ENCODE measurements around the gene GIPC1. TPM values are rescaled to one million over a fixed set of nuclear protein-coding genes. Genes with fewer than 3 reads are reported as not detected.

GIPC1 gene
- total and polyA plus RNA-seq, 9 of the 15 experiments (the other 6 are each of a cell fraction or from before 2014, with no cell fraction given), result 0.49 to 54.7 (median 24.8) TPM

DNA sequence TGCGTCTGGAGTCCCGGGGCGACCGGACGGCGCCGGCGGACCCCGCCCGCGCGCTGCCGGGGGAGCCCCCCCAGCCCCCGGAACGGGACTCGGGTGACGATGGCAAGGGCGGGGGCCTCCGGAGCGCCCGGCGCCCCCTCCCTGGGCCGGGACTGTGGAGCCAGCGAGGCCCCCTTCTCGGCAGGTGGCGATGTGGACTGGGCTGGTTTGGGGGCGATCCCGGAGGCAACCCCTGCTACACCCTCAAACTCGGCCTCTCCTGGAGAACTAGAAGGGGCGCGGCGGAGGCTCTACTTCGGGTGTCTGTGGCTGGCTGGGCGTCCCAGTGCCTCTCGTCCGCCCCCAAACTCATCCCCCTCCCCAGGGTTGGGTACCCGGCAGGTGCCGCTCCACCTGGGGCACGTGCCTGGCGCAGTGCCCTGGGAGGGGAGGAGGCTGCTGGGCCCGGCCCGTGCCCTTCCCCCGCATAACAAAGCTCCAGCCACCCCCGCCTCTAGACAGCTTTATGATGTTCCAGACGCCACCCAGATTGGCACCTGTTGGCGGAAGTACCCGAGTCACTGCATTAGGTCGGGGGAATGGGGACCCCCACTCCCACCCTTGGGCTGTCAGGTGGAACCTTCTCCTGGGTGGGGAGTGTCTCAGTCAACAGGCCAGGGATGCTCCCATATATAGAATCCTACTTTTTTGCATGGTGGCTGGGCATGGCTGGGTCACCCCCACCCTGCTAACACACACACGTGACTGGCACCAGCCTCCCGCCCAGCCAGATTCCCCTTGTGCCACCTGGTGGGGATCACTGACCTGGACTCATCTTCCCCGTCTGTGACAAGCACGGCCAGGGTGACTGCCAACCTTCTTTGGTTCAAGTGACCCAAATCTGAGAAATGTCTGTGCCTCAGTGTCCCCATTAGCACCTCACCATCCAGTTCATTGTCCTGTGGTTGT, 62.1 kb downstream of the GIPC1 start:
- in situ Hi-C loops (cut with MboI), result no loop called here
- no peaks in the 10 kb centered on the region; the same call in 1 of the 2 replicates for H4K20me1 ChIP-seq (replicated peaks; ENCODE audit: control insufficient read depth, insufficient read depth, low read length)
- peak overlapping the region; percentile 66 for H2AFZ ChIP-seq (ENCODE audit: low read depth, low read length)
- ChIA-PET POLR2A (interaction anchor here (1.0 kb wide), 2 partner anchors 31 to 297 kb away, joined by 3 read pairs; no protein-coding TSS in a partner anchor), CTCF (ENCODE audit: low intra/inter-chr PET ratio) (interaction anchor here (0.6 to 0.8 kb wide), 2 partner anchors 53 to 184 kb away, joined by 3 to 5 read pairs; no protein-coding TSS in a partner anchor)
- no peaks in the 10 kb centered on the region for H3K27me3 ChIP-seq (ENCODE audit: control insufficient read depth in 2 of 2, insufficient read depth in 2 of 2, low read length in 2 of 2)
- H3K27ac ChIP-seq (ENCODE audit: extremely low read depth, low read depth, low read length), result peak overlapping the region; percentile 83
- no peak; the same call in 2 of the 3 replicates for ATAC-seq
- H3K9ac ChIP-seq (ENCODE audit: insufficient read depth in 1 of 2, low read depth in 2 of 2, low read length in 2 of 2), result peak overlapping the region; percentile 76 to 94
- H3K4me3 ChIP-seq, result peak overlapping the region; percentile 81
- intact Hi-C loops (cut with micrococcal nuclease), result loop anchor here (5.0 to 10.0 kb wide), 2 partner anchors 33 to 121 kb away; no protein-coding TSS in a partner anchor
- peaks cover 14% of the 10 kb centered on the region; the same call in 2 of the 3 replicates for H3K36me3 ChIP-seq (ENCODE audit: control insufficient read depth, insufficient read depth, low read length)
- BruUV-seq (replicated peaks), result TSS peak; percentile 38
- no peak for DNase-seq (ENCODE audit: extremely low read depth in 1 of 4, low spot score in 3 of 4)
- WGBS (ENCODE audit: insufficient coverage, low coverage, missing lambda C conversion rate), result 6% methylated on average over 35 of the region's 52 CpGs
- peak overlapping the region; percentile 89 for H3K4me2 ChIP-seq (ENCODE audit: insufficient read depth, low read length)
- no peak for FAIRE-seq
- H3K79me2 ChIP-seq (ENCODE audit: control insufficient read depth, insufficient read depth, low read length), result peaks cover 51% of the 10 kb centered on the region
- no peaks in the 10 kb centered on the region for H3K9me3 ChIP-seq (replicated peaks; ENCODE audit: control insufficient read depth, insufficient read depth, low read depth, low read length)
- H3K4me1 ChIP-seq (replicated peaks in 1 of 2; ENCODE audit: control insufficient read depth in 2 of 2, insufficient read depth in 2 of 2, low read length in 2 of 2), result peaks cover 17 to 51% of the 10 kb centered on the region in 2 experiments; a peak in 4 of 5 replicates
- no peaks in the 10 kb centered on the region for H3K9me1 ChIP-seq (ENCODE audit: control insufficient read depth, insufficient read depth, low read length)
- TF ChIP-seq RBFOX2 (IDR thresholded peaks at IDR 0.05; ENCODE audit: low read depth, low read length) (0 out of 2 replicates have a peak, but pooled peaks have one; percentile 41), ZBTB7A (IDR thresholded peaks at IDR 0.05; ENCODE audit: borderline replicate concordance, control insufficient read depth, low read depth, low read length) (peak; percentile 23; the same call in 1 of the 2 replicates), MTA3 (IDR thresholded peaks at IDR 0.05; ENCODE audit: borderline replicate concordance) (0 out of 2 replicates have a peak, but pooled peaks have one; percentile 36), ZNF639 (CRISPR knock-in tag; conservative IDR thresholded peaks at IDR 0.05 in 1 of 2, IDR thresholded peaks at IDR 0.05 in 1 of 2) (0 out of 4 replicates have a peak, but pooled peaks of 1 of the 2 experiments have one; percentile 13), ZFX (CRISPR knock-in tag; IDR thresholded peaks at IDR 0.05) (0 out of 2 replicates have a peak, but pooled peaks have one; percentile 3), ZNF586 (CRISPR knock-in tag; conservative IDR thresholded peaks at IDR 0.05) (no peak), BRD4 (IDR thresholded peaks at IDR 0.05) (0 out of 2 replicates have a peak, but pooled peaks have one; percentile 9), PRDM10 (IDR thresholded peaks at IDR 0.05; ENCODE audit: partially characterized antibody) (peak; percentile 58), FOXP1 (CRISPR knock-in tag; IDR thresholded peaks at IDR 0.05) (0 out of 2 replicates have a peak, but pooled peaks have one; percentile 27)
- TF ChIP-seq, protein P1, sequence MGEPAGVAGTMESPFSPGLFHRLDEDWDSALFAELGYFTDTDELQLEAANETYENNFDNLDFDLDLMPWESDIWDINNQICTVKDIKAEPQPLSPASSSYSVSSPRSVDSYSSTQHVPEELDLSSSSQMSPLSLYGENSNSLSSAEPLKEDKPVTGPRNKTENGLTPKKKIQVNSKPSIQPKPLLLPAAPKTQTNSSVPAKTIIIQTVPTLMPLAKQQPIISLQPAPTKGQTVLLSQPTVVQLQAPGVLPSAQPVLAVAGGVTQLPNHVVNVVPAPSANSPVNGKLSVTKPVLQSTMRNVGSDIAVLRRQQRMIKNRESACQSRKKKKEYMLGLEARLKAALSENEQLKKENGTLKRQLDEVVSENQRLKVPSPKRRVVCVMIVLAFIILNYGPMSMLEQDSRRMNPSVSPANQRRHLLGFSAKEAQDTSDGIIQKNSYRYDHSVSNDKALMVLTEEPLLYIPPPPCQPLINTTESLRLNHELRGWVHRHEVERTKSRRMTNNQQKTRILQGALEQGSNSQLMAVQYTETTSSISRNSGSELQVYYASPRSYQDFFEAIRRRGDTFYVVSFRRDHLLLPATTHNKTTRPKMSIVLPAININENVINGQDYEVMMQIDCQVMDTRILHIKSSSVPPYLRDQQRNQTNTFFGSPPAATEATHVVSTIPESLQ (CRISPR knock-in tag; IDR thresholded peaks at IDR 0.05), result no peak

All from K562 (cell line).